Endothelial cell of umbilical vein (primary cell): ENCODE results near the gene TMEM182. TPM values are rescaled to one million over a fixed set of nuclear protein-coding genes. Genes with fewer than 3 reads are reported as not detected.
A peak's percentile ranks its signal among the peaks of the same experiment; 100 is the strongest.

ENCODE experiments used
- BruUV-seq: library from RNA; stranded (reverse); fragments of 400-500 nt; replicated peaks from 2 replicates; lab custom pipeline; 2021; lab: Mats Ljungman, UMichigan
- CTCF ChIA-PET: fragments of 300-600, 350-600 bp; sonication (Branson Sonifier 250); formaldehyde crosslinking; loops from one replicate; lab custom pipeline; 2021; ENCODE audit warnings: antibody characterized with exemption, inconsistent platforms; lab: Charles Lee
- POLR2A ChIA-PET: fragments of 300-600, 350-600 bp; sonication (Branson Sonifier 250); formaldehyde crosslinking; loops from one replicate; lab custom pipeline; 2021; ENCODE audit warnings: antibody characterized with exemption, inconsistent platforms; lab: Charles Lee
- DNase-seq: peaks from one replicate; pipeline ENCODE4 v3.0.0-alpha.2; 2011; ENCODE audit warnings: low read depth, low spot score
- FAIRE-seq: peaks from 2 replicates; lab custom pipeline; 2011; peaks lifted over from hg19 to GRCh38; lab: Jason Lieb, UNC
- H2AFZ ChIP-seq: 2 replicates; pipeline ENCODE4 v1.6.0; 2012; ENCODE audit warnings: low read depth, low read length, control low read depth, inconsistent platforms
- H3K27ac ChIP-seq: 2 replicates; pipeline ENCODE4 v1.5.1; 2011; ENCODE audit warnings: low read depth, mild to moderate bottlenecking, control low read depth, low read length, moderate library complexity; ENCODE audit not compliant: insufficient read depth
- H3K27me3 ChIP-seq, 2 experiments: 2 replicates each; pipeline versions ENCODE4 v1.6.0 to v1.6.1; 2011; ENCODE audit warnings: low read length in 2 of 2, mixed read lengths in 1 of 2; ENCODE audit not compliant: control insufficient read depth in 2 of 2, insufficient read depth in 2 of 2
- H3K36me3 ChIP-seq, 2 experiments: 2 replicates in 1 of 2; 3 replicates in 1 of 2; pipeline ENCODE4 v1.5.1; 2011; ENCODE audit warnings: low read length in 2 of 2, mild to moderate bottlenecking in 1 of 2, moderate library complexity in 1 of 2; ENCODE audit not compliant: control insufficient read depth in 2 of 2, insufficient read depth in 2 of 2; ENCODE audit errors: extremely low read depth in 1 of 2
- H3K4me1 ChIP-seq: 3 replicates; pipeline ENCODE4 v1.5.1; 2011; ENCODE audit warnings: mild to moderate bottlenecking, low read length; ENCODE audit not compliant: control insufficient read depth, insufficient read depth; ENCODE audit errors: extremely low read depth
- H3K4me2 ChIP-seq: 2 replicates; pipeline ENCODE4 v1.6.1; 2011; ENCODE audit warnings: low read length, control low read depth, mixed read lengths; ENCODE audit not compliant: insufficient read depth
- H3K4me3 ChIP-seq, 3 experiments: fragments of 200-600 bp in 1 of 3; sonication (generic), shearing (Covaris generic) in 1 of 3; replicated peaks in 1 of 3; 2 replicates each; pipeline ENCODE4 v1.5.1; 2011 to 2016; ENCODE audit warnings: control low read depth in 3 of 3, low read length in 3 of 3, mild to moderate bottlenecking in 2 of 3, inconsistent platforms in 1 of 3, low read depth in 1 of 3, moderate library complexity in 1 of 3; ENCODE audit not compliant: insufficient read depth in 1 of 3
- H3K79me2 ChIP-seq: 2 replicates; pipeline ENCODE4 v1.6.0; 2012; ENCODE audit warnings: low read length, inconsistent platforms; ENCODE audit not compliant: control insufficient read depth, insufficient read depth
- H3K9ac ChIP-seq: replicated peaks from 2 replicates; pipeline ENCODE3; 2011; ENCODE audit warnings: low read length, control low read depth; ENCODE audit not compliant: insufficient read depth; ENCODE audit errors: extremely low read depth
- H3K9me1 ChIP-seq: replicated peaks from 3 replicates; pipeline ENCODE4 v1.6.0; 2011; ENCODE audit warnings: mild to moderate bottlenecking, low read length; ENCODE audit not compliant: control insufficient read depth, insufficient read depth; ENCODE audit errors: extremely low read depth
- H3K9me3 ChIP-seq: replicated peaks from 2 replicates; pipeline ENCODE4 v1.5.1; 2012; ENCODE audit warnings: low read length, inconsistent platforms; ENCODE audit not compliant: control insufficient read depth, insufficient read depth
- H4K20me1 ChIP-seq: replicated peaks from 2 replicates; pipeline ENCODE3; 2011; ENCODE audit warnings: mild to moderate bottlenecking, low read length; ENCODE audit not compliant: control insufficient read depth, insufficient read depth; ENCODE audit errors: extremely low read depth
- FOS ChIP-seq: IDR thresholded peaks from 2 replicates; pipeline ENCODE4 v1.6.1; 2011; ENCODE audit warnings: mild to moderate bottlenecking, low read length, moderate library complexity, borderline replicate concordance; ENCODE audit not compliant: insufficient read depth
- GATA2 ChIP-seq: IDR thresholded peaks from 2 replicates; pipeline ENCODE4 v1.7.0; 2011; ENCODE audit warnings: low read depth, mild to moderate bottlenecking, moderate library complexity, mixed read lengths, low read length; ENCODE audit not compliant: insufficient read length, insufficient read depth
- JUN ChIP-seq: IDR thresholded peaks from 2 replicates; pipeline ENCODE4 v1.6.1; 2011; ENCODE audit warnings: borderline replicate concordance, low read depth; ENCODE audit not compliant: insufficient read length, insufficient read depth
- MYC ChIP-seq: IDR thresholded peaks from one replicate; pipeline ENCODE4 v1.6.1; 2011; ENCODE audit warnings: mild to moderate bottlenecking, low read depth, low read length
- POLR2A ChIP-seq: IDR thresholded peaks from 2 replicates; pipeline ENCODE4 v1.6.1; 2012; ENCODE audit warnings: low read depth, mild to moderate bottlenecking, control low read depth, low read length
- POLR2AphosphoS5 ChIP-seq: IDR thresholded peaks from 2 replicates; pipeline ENCODE4 v1.6.1; 2012; ENCODE audit warnings: low read depth, mild to moderate bottlenecking, control low read depth, low read length, moderate library complexity; ENCODE audit not compliant: insufficient read depth
- dilution Hi-C: fragments of 300-500 bp; cut with MboI; formaldehyde crosslinking; loops from one replicate; pipeline ENCODE4 v1.15.0; 2019; ENCODE audit warnings: low sequenced_read_pairs; ENCODE audit not compliant: extremely low pct_ligation_motif_present
- intact Hi-C: fragments of 100-400 bp; cut with micrococcal nuclease; formaldehyde crosslinking; loops from one replicate; pipeline ENCODE4 v1.10.0; 2022
- polyA plus RNA-seq, 4 experiments: library from polyadenylated mRNA; depleted of rRNA in 3 of 4; stranded (reverse) in 3 of 4; unstranded in 1 of 4; fragments of >200 nt; gene quantifications; 2 replicates each; pipeline versions ENCODE4 v1.2.1 to v1.2.3, GENCODE V29; 2011 to 2012; ENCODE audit warnings: missing spikeins in 1 of 4
- total RNA-seq: library from RNA; stranded (reverse); gene quantifications from 2 replicates; pipeline ENCODE4 v1.2.3, GENCODE V29; 2021
- TF ChIP-seq, protein P1 (sequence below), 2 donors: IDR thresholded peaks; 1 replicate in 1 of 2; 2 replicates in 1 of 2; pipeline ENCODE4 v1.5.1; 2011; ENCODE audit warnings: low read length in 2 of 2, mild to moderate bottlenecking in 2 of 2, moderate library complexity in 2 of 2, control low read depth in 1 of 2, inconsistent platforms in 1 of 2, low read depth in 1 of 2; ENCODE audit not compliant: insufficient read depth in 1 of 2; ENCODE audit errors: extremely low read depth in 1 of 2
- TF ChIP-seq, protein P2 (sequence below): IDR thresholded peaks from 2 replicates; pipeline ENCODE4 v1.6.1; 2011; ENCODE audit not compliant: insufficient read depth, insufficient read length

TMEM182 gene
- total and polyA plus RNA-seq, 2 donors (not counting 3 experiments of a cell fraction or from before 2014, with no cell fraction given), result 0.69 to 0.95 TPM

DNA sequence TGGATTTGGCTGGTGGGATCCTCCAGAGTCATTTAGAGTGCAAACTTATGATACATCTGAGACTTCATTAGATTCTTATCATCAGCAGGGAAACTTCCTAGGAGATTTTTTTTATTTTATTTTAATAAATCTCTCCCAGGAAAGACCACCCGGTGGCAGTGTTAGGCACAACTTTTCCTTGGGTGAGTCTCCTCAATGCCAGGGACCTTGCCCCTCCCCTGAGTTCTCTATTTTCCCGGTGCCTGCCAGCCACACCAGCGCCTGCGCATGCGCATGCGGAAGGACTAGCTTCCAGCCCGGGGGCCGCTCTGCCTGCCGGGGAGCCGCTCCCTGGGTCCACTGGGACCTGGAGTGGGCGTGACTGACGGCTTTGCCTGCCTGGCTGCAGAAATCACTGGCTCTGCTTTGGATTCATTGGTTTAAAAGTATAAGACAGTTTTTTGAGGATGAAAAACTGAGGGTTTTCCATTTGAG is 86.6 kb downstream of the TMEM182 start:
- CTCF ChIA-PET, result no interaction called here

More for the DNA sequence above, 86.6 kb downstream of the TMEM182 start:
- H3K9me1 ChIP-seq, result no peaks in the 10 kb centered on the region
- H4K20me1 ChIP-seq, result no peaks in the 10 kb centered on the region
- H2AFZ ChIP-seq, result no peak overlapping the region
- no peak overlapping the region for H3K27ac ChIP-seq
- no TSS peak for BruUV-seq
- FAIRE-seq, result no peak
- H3K36me3 ChIP-seq, result no peaks in the 10 kb centered on the region
- H3K4me2 ChIP-seq, result no peak overlapping the region
- peak; percentile 25 for DNase-seq
- H3K9ac ChIP-seq, result no peak overlapping the region
- no peaks in the 10 kb centered on the region for H3K9me3 ChIP-seq
- no peak overlapping the region for H3K4me3 ChIP-seq
- intact Hi-C loops (no loop called here), dilution Hi-C loops (no loop called here)
- no peaks in the 10 kb centered on the region for H3K79me2 ChIP-seq
- POLR2A ChIA-PET, result no interaction called here
- TF ChIP-seq POLR2AphosphoS5 (no peak), GATA2 (no peak), MYC (no peak), POLR2A (no peak), FOS (no peak), JUN (no peak)
- TF ChIP-seq, protein P1, sequence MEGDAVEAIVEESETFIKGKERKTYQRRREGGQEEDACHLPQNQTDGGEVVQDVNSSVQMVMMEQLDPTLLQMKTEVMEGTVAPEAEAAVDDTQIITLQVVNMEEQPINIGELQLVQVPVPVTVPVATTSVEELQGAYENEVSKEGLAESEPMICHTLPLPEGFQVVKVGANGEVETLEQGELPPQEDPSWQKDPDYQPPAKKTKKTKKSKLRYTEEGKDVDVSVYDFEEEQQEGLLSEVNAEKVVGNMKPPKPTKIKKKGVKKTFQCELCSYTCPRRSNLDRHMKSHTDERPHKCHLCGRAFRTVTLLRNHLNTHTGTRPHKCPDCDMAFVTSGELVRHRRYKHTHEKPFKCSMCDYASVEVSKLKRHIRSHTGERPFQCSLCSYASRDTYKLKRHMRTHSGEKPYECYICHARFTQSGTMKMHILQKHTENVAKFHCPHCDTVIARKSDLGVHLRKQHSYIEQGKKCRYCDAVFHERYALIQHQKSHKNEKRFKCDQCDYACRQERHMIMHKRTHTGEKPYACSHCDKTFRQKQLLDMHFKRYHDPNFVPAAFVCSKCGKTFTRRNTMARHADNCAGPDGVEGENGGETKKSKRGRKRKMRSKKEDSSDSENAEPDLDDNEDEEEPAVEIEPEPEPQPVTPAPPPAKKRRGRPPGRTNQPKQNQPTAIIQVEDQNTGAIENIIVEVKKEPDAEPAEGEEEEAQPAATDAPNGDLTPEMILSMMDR (IDR thresholded peaks at IDR 0.05; ENCODE audit: extremely low read depth in 1 of 2, insufficient read depth in 1 of 2, low read depth in 1 of 2, low read length in 2 of 2), result no peak
- TF ChIP-seq, protein P2, sequence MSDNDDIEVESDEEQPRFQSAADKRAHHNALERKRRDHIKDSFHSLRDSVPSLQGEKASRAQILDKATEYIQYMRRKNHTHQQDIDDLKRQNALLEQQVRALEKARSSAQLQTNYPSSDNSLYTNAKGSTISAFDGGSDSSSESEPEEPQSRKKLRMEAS, result no peak
- no peaks in the 10 kb centered on the region for H3K4me1 ChIP-seq
- peaks cover 0 to 3% of the 10 kb centered on the region in 2 experiments for H3K27me3 ChIP-seq
